Heart right ventricle (tissue), 16 donors: Measurements from ENCODE around the gene NADSYN1. TPM values are rescaled to one million over a fixed set of nuclear protein-coding genes. Genes with fewer than 3 reads are reported as not detected.
A peak's percentile ranks its signal among the peaks of the same experiment; 100 is the strongest.

ENCODE experiments used
- ATAC-seq, 8 donors: fragments of 200-7000 bp; cut with Tn5 transposase; one replicate each; pipeline ENCODE4 v1.9.1; 2020; ENCODE audit warnings: mild to moderate bottlenecking in 8 of 8, moderate library complexity in 8 of 8, moderate number of reproducible peaks in 1 of 8
- DNase-seq, 2 donors: peaks; one replicate each; pipeline ENCODE4 v3.0.0-alpha.2; 2020
- H3K27ac ChIP-seq, 10 donors: fragments of 200-600 bp; sonication (generic) in 2 of 10; one replicate each; pipeline versions ENCODE4 v1.5.0 to v1.8.0; 2020 to 2022; ENCODE audit warnings: mild to moderate bottlenecking in 3 of 10
- H3K27me3 ChIP-seq, 7 donors: fragments of 200-600 bp; one replicate each; pipeline ENCODE4 v1.8.0; 2021 to 2022; ENCODE audit warnings: mild to moderate bottlenecking in 2 of 7
- H3K36me3 ChIP-seq, 9 donors: fragments of 200-600 bp; sonication (generic) in 1 of 9; one replicate each; pipeline versions ENCODE4 v1.5.0 to v1.8.0; 2020 to 2022; ENCODE audit warnings: mild to moderate bottlenecking in 2 of 9
- H3K4me1 ChIP-seq, 9 donors: fragments of 200-600 bp; sonication (generic) in 1 of 9; one replicate each; pipeline versions ENCODE4 v1.5.0 to v1.8.0; 2020 to 2022; ENCODE audit warnings: mild to moderate bottlenecking in 4 of 9
- H3K4me3 ChIP-seq, 10 donors: fragments of 200-600 bp; sonication (generic) in 2 of 10; one replicate each; pipeline versions ENCODE4 v1.5.0 to v1.8.0; 2020 to 2022; ENCODE audit warnings: mild to moderate bottlenecking in 7 of 10, moderate library complexity in 2 of 10
- H3K9me3 ChIP-seq, 11 donors: fragments of 200-600 bp in 10 of 11; sonication (generic) in 2 of 11; one replicate each; pipeline versions ENCODE4 v1.5.0 to v1.8.0; 2013 to 2022; ENCODE audit warnings: mild to moderate bottlenecking in 2 of 11, control low read depth in 1 of 11, moderate library complexity in 1 of 11
- WGBS, 2 donors: extraction: QIAGEN DNeasy Blood & Tissue Kit; methylation state at CpG; one replicate each; pipeline ENCODE4 v1.1.7; 2013; ENCODE audit warnings: inconsistent platforms in 1 of 2; 5-methylcytosine and 5-hydroxymethylcytosine counted together
- intact Hi-C, 10 donors: fragments of 100-400 bp; cut with DNase I; formaldehyde crosslinking; loops; one replicate each; pipeline versions ENCODE4 v1.11.1 to v1.14.2; 2022
- polyA plus RNA-seq, 2 donors: library from polyadenylated mRNA; stranded (reverse); fragments of 200-250 nt; gene quantifications; one replicate each; pipeline ENCODE4 v1.2.3, GENCODE V29; 2013
- total RNA-seq, 10 donors: library from RNA; stranded (reverse); fragmentation: NEBNext Ultra II Directional in 3 of 10; extraction: Animal tissue kit (Norgen Biotek cat#: 25700) in 3 of 10; gene quantifications; one replicate each; pipeline versions ENCODE4 v1.2.1 to v1.2.4, GENCODE V29; 2021 to 2023
- TF ChIP-seq, protein P1 (sequence below), 9 donors: fragments of 200-600 bp; sonication (generic) in 2 of 9; IDR thresholded peaks; one replicate each; pipeline versions ENCODE4 v1.5.0 to v1.8.0; 2021 to 2022; ENCODE audit warnings: antibody characterized with exemption in 9 of 9, mild to moderate bottlenecking in 5 of 9, moderate library complexity in 1 of 9
- donor health status: Arrhythmogenic right ventricular cardiomyopathy.
- donor health status: ischemic (EF 13 %, LVEDD 7.1; RV severe dilation, severe dysfunction).
- donor health status: healthy with polysubstance abuse.
- donor health status: DM: no; HTN: yes; CAD: no.
- donor health status: DM: no; HTN: no; CAD: no.
- donor health status: ischemic (EF 25% LVEDD 6.9; RV normal size, moderate dysfunction).
- donor health status: ischemic (EF 25% LVEDD 5.7; RV mildly dilated, moderate dysfunction).
- donor health status: healthy.
- donor health status: DM: yes; HTN: yes; CAD: no.
- donor health status: Ischemic cardiomyopathy.
- donor health status: ischemic (EF 35%, LVEDD 5.7; RV mildly dilated, moderate dysfunction).
- donor health status: nonischemic (EF 11% LVEDD 7.7; RV severe dilation, severe dysfunction).
- donor health status: DM: yes; HTN: yes; CAD: no.
- donor health status: PGD.
- donor health status: ischemic (EF 29% LVEDD 5.4; RV normal size, mild dysfunction).
- donor health status: nonischemic (EF 23%, LVEDD 6.1; RV moderate dilation, normal function).

Gene NADSYN1
- total and polyA plus RNA-seq, 12 donors: 13.4 to 32.0 (median 16.9) TPM

DNA sequence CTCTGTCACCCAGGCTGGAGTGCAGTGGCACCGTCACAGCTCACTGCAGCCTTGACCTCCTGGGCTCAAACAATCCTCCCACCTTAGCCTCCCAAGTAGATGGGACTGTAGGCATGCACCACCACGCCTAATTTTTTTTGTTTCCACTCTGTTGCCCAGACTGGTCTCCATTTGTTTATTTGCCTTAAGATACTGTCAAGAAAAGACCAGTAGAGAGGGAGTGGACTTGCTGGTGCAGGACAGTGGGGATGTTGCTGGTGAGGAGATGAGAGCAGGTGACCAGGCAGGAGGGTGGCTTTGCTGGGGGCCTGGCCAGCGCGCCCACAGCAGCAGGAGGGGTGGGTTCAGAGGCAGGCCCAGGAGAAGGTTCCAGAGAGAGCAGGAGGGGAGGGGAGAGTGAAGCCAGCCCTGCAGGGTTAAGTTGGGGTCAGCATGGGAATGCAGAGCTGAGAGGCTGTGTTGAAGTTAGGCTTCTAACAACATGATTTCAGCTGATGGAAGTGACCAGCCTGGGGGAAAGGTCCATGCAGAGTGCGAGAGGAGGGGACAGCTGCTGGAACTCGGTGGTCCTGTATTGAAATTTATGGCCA is 35.8 kb downstream of the NADSYN1 start:
- ATAC-seq: no peak
- H3K9me3 ChIP-seq: no peaks in the 10 kb centered on the region
- H3K27ac ChIP-seq: peak overlapping the region in 2 of 10 donors; percentile 44 to 52
- intact Hi-C loops: no loop called here
- peaks cover 0 to 85% (median 32%) of the 10 kb centered on the region in 9 donors for H3K36me3 ChIP-seq
- H3K27me3 ChIP-seq: no peaks in the 10 kb centered on the region
- no peak for DNase-seq
- H3K4me1 ChIP-seq: peaks cover 0 to 14% (median 4%) of the 10 kb centered on the region in 9 donors
- WGBS, 2 donors: 77 to 78% methylated on average over 6 of the region's 6 CpGs
- H3K4me3 ChIP-seq: no peak overlapping the region
- TF ChIP-seq, protein P1, sequence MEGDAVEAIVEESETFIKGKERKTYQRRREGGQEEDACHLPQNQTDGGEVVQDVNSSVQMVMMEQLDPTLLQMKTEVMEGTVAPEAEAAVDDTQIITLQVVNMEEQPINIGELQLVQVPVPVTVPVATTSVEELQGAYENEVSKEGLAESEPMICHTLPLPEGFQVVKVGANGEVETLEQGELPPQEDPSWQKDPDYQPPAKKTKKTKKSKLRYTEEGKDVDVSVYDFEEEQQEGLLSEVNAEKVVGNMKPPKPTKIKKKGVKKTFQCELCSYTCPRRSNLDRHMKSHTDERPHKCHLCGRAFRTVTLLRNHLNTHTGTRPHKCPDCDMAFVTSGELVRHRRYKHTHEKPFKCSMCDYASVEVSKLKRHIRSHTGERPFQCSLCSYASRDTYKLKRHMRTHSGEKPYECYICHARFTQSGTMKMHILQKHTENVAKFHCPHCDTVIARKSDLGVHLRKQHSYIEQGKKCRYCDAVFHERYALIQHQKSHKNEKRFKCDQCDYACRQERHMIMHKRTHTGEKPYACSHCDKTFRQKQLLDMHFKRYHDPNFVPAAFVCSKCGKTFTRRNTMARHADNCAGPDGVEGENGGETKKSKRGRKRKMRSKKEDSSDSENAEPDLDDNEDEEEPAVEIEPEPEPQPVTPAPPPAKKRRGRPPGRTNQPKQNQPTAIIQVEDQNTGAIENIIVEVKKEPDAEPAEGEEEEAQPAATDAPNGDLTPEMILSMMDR (IDR thresholded peaks at IDR 0.05): no peak

DNA sequence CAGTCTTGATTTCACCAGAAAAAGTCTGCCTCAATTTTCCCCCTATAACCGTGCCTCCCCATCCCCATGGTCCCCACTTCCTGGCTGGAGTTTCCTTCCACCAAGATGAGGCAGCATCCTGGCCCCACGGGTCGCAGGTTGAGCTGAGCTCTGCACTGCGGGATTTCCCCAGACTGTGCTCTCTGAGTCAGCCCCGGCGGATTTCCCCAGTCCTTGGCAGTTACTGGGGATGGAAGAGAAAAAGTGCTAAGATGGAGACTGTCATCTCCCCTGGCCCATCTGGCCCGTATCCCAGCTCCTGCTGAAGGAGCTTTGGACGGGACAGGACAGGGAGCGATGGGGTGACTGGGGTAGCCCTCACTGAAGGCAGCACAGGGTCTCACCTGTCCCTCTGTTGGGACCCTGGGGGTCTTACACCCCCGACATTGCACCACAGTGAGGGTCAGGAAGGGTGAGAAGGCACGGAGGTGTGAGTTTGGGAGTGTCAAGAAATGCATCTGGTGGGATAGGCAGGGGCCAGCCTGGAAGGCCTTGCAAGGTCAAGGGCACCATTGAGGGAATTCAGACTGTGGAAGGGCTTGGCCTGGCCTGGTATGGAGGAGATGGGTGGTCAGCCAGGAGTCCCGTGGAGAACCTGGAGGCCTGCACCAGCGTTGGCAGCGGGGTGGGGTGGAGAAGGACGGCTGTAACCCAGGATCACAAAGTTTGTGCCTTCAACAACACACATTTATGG is 36.5 kb downstream of the NADSYN1 start:
- no peaks in the 10 kb centered on the region for H3K9me3 ChIP-seq
- H3K27me3 ChIP-seq: no peaks in the 10 kb centered on the region
- H3K27ac ChIP-seq: peak overlapping the region in 1 of 10 donors; percentile 52
- no peak overlapping the region for H3K4me3 ChIP-seq
- DNase-seq: no peak
- intact Hi-C loops: no loop called here
- ATAC-seq: peak in 3 of 8 donors; percentile 42 to 54 (median 51)
- TF ChIP-seq, protein P1 (IDR thresholded peaks at IDR 0.05): no peak
- 70 to 78% methylated on average over 15 of the region's 15 CpGs for WGBS, 2 donors
- H3K4me1 ChIP-seq: peaks cover 0 to 14% (median 4%) of the 10 kb centered on the region in 9 donors
- peaks cover 0 to 85% (median 35%) of the 10 kb centered on the region in 9 donors for H3K36me3 ChIP-seq

DNA sequence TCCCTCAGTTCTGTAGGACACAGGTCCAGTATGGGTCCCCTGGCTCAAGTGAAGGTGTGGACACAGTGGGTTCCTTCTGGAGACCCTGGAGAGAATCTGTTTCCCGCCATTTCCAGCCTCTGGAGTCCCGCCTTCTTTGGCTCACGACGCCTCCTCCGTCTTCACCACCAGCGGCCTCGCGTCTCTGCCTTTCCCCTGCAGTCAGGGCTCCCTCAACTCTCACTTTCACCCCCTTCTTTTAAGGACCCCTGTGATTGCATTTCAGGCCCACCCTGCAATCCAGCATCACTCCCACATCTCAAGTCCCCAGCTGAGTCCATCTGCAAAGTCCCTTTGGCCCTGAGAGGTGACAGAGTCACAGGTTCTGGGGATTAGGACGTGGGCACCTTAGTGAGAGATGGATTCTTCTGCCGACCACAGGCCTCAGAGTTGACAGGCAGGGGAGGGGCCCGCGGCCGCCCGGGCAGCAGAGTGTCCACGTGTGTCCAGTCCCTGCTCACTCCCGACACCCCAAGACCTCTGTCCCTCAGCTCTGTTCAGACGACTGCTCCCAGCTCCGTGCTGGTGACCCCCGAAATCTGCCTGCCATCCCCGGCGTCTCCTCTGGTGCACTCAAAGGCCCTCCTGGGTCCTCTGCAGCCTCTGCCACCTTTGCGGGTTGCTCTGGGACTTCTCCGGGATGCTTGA is 37.2 kb downstream of the NADSYN1 start:
- Histone ChIP-seq H3K36me3 (peaks cover 0 to 85% (median 37%) of the 10 kb centered on the region in 9 donors), H3K27ac (no peak overlapping the region), H3K27me3 (no peaks in the 10 kb centered on the region), H3K9me3 (no peaks in the 10 kb centered on the region), H3K4me3 (no peak overlapping the region), H3K4me1 (peaks cover 0 to 14% (median 4%) of the 10 kb centered on the region in 9 donors)
- intact Hi-C loops: no loop called here
- ATAC-seq: peak in 1 of 8 donors; percentile 12
- 91 to 93% methylated on average over 21 to 23 of the region's 23 CpGs for WGBS, 2 donors
- TF ChIP-seq, protein P1 (IDR thresholded peaks at IDR 0.05): no peak
- no peak for DNase-seq

DNA sequence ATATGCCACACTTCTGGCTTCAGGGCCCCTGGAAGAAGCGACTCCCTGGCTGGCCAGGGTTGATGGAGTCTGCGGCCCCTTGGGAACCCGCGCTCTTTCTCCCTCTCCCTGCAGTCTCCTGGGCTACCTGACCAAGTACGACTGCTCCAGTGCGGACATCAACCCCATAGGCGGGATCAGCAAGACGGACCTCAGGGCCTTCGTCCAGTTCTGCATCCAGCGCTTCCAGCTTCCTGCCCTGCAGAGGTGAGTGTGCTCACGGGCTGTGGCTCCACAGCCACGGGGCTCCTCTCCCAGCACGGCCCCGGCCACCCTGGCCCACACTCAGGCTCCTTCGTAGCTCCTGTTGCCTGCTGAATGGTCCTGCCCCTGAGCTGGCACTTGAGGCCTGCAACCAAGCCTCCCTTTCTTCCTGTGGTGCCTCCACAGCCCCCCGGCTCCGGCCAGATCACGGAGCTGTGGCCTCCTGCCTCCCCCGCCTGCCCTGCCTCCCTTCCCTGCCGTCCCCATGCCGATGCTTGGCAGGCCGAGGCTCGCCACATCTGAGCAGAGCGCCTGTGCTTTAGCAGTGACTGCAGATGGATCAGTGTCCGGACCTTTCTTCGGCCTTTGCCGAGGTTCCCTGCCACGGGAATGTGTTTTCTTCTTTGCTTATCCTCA is 37.9 kb downstream of the NADSYN1 start:
- Histone ChIP-seq H3K4me3 (no peak overlapping the region), H3K9me3 (no peaks in the 10 kb centered on the region), H3K27me3 (no peaks in the 10 kb centered on the region), H3K27ac (no peak overlapping the region), H3K4me1 (peaks cover 0 to 14% (median 4%) of the 10 kb centered on the region in 9 donors), H3K36me3 (peaks cover 0 to 85% (median 32%) of the 10 kb centered on the region in 9 donors)
- DNase-seq (no peak), ATAC-seq (no peak)
- 96 to 97% methylated on average over 28 of the region's 28 CpGs for WGBS, 2 donors
- TF ChIP-seq, protein P1 (IDR thresholded peaks at IDR 0.05): no peak
- intact Hi-C loops: no loop called here
